Activated effector memory CD4-positive, alpha-beta T cell treated with anti-CD3 and anti-CD28 coated beads, Interleukin-2, amount 50 U/mL, for 16 hours (primary cell): ENCODE measurements around the gene BLTP1.
A peak's percentile ranks its signal among the peaks of the same experiment; 100 is the strongest.
"Not testable (repeated sequence)": the region's sequence is repeated elsewhere in the genome, so short reads cannot be mapped to it uniquely, and the experiment has no call there.

Experiments used
- DNase-seq: peaks from one replicate; pipeline ENCODE4 v3.0.0-alpha.2; 2020

BLTP1 gene

GRCh38 chr4:122151982-122152710, at the start of gene BLTP1:
TSS of gene BLTP1 (plus strand) at chr4:122152331. CDS start at chr4:122170648, 18,317 bp downstream.
- DNase-seq, result peak; percentile 96

DNA sequence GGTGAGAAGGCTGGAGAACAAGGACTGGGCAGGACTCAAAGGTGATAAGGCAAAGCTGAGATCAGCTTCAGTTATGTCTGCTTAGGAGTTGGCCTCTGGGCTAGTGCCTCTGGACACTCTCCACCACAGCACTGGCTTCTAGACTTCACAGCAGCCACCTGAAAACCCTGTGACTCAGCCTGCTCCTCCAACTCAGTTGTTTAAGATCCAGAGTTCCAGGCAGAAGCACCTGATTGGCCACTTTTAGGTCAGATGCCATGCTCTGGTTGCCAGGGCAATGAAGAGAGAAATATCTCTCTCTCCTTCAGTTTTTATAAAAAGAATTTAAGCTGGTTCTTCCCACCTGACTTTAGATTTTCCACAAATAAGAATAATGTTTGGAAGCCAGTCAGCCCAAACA, 47.9 kb upstream of the BLTP1 start:
- DNase-seq, result no peak

- DNase-seq, result no peak
Observed at GRCh38 chr4:122107680-122108079, 44.5 kb upstream of the BLTP1 start.

- DNase-seq, result not testable (repeated sequence)
Observed at GRCh38 chr4:122110304-122110703, 41.8 kb upstream of the BLTP1 start.

GRCh38 chr4:122117743-122118142, 34.4 kb upstream of the BLTP1 start:
- DNase-seq, result no peak

DNA sequence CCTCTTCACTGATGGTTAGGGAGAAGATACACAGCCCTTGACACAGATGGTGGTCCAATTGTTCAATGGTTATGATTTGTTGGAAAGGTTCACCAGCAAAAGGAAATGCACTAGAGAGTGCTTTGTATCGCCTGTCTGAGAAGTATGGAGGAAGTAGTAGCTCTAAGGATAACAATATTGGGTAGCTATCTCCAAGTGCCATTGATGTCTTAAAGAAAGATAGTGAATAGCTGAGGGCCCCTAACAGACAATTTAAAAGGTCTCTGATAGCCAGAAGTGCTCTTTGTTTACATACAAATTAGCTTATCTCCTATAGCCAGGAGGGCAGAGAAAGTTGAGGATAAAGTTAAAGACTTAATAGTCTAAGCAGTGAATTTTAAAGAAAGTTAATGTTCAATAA, 33.9 kb upstream of the BLTP1 start:
- no peak for DNase-seq

GRCh38 chr4:122119739-122120138, 32.4 kb upstream of the BLTP1 start:
- DNase-seq, result no peak

- no peak for DNase-seq
Observed at GRCh38 chr4:122121593-122121992, 30.5 kb upstream of the BLTP1 start.

GRCh38 chr4:122122083-122122482, 30.0 kb upstream of the BLTP1 start:
- no peak for DNase-seq

DNA sequence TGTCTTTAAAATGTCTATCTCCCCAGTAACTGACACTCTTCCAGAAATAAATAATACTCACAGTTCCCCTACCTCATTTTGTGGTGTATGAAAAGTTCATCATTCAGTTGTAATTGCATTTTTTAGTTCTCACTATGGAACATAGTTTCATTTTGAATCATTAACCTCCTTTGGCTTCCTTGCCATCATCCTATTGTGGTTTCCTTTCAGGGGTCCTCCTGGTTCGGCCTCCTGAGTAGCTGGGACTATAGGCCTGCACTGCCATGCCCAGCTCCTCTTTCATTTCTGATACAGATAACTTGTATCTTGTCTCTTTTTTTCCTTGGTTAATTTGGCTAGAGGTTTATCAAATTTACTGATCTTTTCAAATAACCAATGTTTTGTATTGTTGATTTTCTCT, 23.1 kb upstream of the BLTP1 start:
- DNase-seq, result no peak

DNA sequence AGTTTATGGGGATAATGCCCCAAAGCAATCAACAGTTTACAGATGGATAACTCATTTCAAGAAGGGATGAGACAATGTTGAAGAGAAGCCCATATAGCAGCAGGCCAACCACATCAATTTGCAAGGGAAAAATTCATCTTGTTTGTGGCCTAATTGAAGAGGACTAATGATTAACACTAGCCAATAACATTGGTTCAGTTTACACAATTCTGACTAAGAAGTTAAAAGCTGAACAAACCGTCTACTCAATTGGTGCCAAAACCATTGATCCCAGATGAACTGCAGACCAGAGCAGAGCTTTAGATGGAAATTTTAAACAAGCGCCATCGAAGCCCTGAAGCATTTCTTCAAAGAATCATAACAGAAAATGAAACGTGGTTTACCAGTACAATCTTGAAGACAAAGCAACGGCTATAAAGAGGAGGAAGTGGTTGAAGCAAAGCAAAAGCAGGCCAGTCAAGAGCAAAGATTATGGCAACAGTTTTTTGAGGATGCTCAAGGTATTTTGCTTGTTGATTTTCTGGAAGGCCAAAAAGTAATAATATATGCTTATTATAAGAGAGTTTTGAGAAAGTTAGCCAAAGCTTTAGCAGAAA, 20.5 kb upstream of the BLTP1 start:
- DNase-seq, result no peak

DNA sequence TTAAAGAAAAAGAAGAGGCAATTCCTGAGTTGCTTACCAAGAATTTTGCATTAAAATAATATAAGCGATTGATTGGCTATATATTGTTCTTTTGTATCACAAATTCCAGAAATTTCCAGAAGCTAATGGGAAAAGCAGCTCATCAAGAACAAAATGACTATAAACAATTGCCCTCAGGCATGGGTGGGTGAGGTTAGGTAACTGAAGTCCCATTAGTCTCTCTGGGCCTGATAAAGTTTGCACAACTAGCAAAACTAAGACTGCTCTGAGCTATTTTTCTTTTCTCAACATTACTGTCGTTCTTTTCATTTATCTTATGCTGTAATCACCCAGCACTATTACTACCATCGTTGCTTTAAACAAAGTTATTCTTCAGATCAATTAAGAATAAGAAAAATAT, 19.2 kb upstream of the BLTP1 start:
- no peak for DNase-seq

DNA sequence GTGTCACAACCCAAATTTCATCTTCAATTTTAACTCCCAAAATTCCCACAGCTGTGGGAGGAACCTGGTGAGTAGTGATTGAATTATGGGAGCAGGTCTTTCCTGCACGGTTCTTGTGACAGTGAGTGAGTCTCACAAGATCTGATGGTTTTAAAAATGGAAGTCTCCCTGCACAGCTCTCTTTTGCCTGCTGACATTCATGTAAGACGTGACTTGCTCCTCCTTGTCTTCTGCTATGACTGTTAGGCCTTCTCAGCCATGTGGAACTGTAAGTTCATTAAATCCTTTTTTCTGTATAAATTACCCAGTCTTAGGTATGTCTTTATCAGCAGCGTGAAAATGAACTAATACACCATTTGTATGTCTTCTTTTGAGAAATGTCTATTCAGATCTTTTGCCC, 13.0 kb upstream of the BLTP1 start:
- DNase-seq, result no peak

- no peak for DNase-seq
Observed at GRCh38 chr4:122140834-122141233, 11.3 kb upstream of the BLTP1 start.

- DNase-seq, result no peak
Observed at GRCh38 chr4:122142687-122143086, 9.4 kb upstream of the BLTP1 start.

- no peak for DNase-seq
Observed at GRCh38 chr4:122146652-122147051, 5.5 kb upstream of the BLTP1 start.

GRCh38 chr4:122150931-122151330, 1.2 kb upstream of the BLTP1 start:
- no peak for DNase-seq

DNA sequence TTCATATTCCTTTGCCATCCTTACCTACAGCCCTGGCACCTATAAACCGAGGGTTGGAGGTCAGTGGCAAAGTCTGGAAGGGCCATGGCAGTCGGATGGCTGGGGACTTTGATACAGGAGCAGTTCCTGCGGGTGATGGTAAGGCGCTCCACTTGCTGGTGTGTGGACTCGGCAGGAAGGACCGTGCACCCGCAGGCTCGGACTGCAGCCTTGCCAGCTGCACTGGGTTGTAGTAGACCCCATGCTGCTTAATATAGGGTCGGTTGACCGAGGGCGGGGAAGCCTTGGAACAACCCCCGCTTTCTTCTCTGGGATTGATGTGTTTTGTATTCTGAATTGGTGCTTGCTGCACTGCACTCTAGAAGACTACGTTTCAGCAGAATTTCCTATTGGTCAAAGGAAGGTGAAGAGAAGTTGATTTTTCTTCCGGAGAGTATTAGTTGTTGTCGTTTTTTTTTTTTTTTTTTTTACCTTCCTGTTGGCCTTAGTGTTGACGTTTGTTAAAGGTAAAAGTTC, 638 bp downstream of the BLTP1 start:
- DNase-seq, result peak; percentile 80

DNA sequence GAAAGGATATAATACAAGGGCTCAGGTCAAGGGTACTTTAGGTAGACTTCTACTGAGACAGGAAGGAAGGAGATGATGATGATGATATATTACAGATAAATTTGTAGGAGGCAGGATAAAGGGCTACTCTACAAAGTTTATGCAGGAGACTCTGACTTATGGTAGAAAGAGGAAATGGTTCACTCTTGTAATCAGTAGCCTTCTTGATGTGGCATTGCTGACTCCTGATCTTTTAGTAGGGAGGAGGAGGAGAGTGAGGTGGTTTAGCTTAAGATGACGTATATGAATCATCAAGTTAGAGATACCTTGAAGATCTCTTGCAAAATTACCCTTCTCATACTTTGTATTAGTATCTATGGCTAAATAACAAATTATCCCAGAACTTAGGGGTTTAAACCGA, 4.7 kb downstream of the BLTP1 start:
- DNase-seq, result no peak

DNA sequence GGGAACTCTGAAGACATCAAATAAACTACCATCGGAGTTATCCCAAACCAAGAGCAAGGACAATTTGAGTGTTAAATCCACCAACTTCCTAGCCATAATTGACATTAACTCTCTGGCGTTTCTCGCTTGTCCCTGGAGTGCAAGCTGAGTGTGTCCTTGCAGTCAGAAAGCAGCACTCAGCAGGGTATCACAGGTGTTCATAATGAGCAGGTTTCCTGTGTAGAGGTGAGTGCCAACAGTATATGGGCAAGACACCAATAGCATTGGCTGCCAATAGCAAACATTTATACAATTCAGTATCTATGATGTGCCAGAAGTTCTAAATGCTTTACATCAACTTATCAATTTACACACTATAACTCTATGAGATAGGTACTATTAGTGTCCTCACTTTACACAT, 11.2 kb downstream of the BLTP1 start:
- DNase-seq, result no peak

DNA sequence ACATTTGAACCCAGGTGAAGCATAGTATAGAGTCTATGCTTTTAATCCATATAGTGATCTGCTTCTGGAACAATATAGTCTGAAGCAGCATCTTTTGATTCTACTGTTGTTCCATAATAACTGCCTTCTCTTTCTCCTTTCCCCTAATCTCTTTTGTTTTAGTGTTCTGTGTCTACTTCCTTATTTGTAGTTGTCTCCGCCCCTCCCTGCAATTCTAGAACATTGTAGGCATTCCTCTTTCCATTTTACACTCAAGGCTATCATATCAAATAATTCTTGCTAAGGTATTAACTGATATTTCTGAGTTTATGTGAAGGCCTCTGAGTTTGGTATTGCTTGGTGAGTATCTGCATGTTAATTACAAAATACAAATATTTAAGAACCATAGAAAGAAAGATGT, 11.6 kb downstream of the BLTP1 start:
- no peak for DNase-seq

DNA sequence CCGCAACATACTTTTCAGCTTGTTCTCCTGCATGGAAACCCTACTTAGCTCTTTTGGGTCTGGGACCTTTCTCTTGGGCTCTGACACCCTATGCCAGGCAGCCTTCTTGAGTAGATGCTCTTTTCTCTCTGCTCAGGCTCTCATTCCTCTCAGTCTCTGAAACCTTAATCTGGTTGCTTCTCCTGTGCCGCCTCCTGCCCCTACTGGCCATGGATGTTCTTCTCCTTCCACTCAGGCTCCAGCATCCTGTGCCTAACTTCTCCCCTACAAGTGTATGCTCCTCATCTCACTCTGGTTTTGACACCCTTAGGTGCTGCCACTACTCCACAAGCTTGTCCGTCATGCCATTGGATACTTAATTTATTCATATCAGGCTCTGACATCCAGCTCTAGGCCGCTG, 15.2 kb downstream of the BLTP1 start:
- DNase-seq, result no peak

DNA sequence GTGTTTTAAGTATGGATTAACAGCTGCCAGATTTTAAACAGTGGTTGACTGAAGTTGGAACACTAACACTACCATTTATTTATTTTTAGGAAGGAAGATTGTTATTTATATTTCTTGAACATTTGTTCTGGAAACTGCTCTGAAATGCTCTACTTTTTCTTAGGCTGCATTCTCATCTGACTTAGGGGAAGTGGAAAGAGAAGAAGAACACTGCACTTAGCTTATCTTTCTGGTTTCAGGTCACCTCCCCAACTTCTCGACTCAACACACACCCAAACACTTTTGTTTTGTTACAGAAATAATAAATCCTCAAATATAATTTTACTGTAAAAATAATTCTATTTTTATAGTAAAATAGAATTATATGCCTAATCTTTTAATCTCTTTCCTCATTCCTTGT, 18.6 kb downstream of the BLTP1 start:
- no peak for DNase-seq

- no peak for DNase-seq
Observed at GRCh38 chr4:122171323-122171722, 19.2 kb downstream of the BLTP1 start.

- DNase-seq, result no peak
Observed at GRCh38 chr4:122172266-122172665, 20.1 kb downstream of the BLTP1 start.
